Activated CD4-positive, alpha-beta T cell treated with anti-CD3 and anti-CD28 coated beads, Interleukin-2, amount 50 U/mL, for 48 hours (primary cell): ENCODE data around the gene TNFSF15.
A peak's percentile ranks its signal among the peaks of the same experiment; 100 is the strongest.
"Not testable (repeated sequence)": the region's sequence is repeated elsewhere in the genome, so short reads cannot be mapped to it uniquely, and the experiment has no call there.

Experiments used
- DNase-seq, 2 experiments: peaks; one replicate each; pipeline ENCODE4 v3.0.0-alpha.2; 2020

TNFSF15 gene

GRCh38 chr9:114745879-114746550 is 59.8 kb downstream of the TNFSF15 start:
- peak in 1 of 2 experiments; percentile 25 for DNase-seq

GRCh38 chr9:114745108-114745848 is 60.6 kb downstream of the TNFSF15 start:
- DNase-seq: no peak

GRCh38 chr9:114743446-114743845 is 62.4 kb downstream of the TNFSF15 start:
- DNase-seq: no peak

GRCh38 chr9:114742947-114743346 is 62.9 kb downstream of the TNFSF15 start:
- no peak for DNase-seq

- not testable (repeated sequence) for DNase-seq
Observed at GRCh38 chr9:114741521-114741920, 64.3 kb downstream of the TNFSF15 start.

GRCh38 chr9:114738581-114739316 is 67.1 kb downstream of the TNFSF15 start:
- peak; percentile 66 to 75 for DNase-seq

- no peak for DNase-seq
Observed at GRCh38 chr9:114737847-114738246, 68.0 kb downstream of the TNFSF15 start.

GRCh38 chr9:114737118-114737517 is 68.7 kb downstream of the TNFSF15 start:
- peak in 1 of 2 experiments; percentile 43 for DNase-seq

GRCh38 chr9:114735704-114736103 is 70.1 kb downstream of the TNFSF15 start:
- DNase-seq: no peak

- not testable (repeated sequence) for DNase-seq
Observed at GRCh38 chr9:114735139-114735538, 70.7 kb downstream of the TNFSF15 start.
